ENCODE data around the gene L3MBTL2.
A peak's percentile ranks its signal among the peaks of the same experiment; 100 is the strongest.
"Not testable (repeated sequence)": the region's sequence is repeated elsewhere in the genome, so short reads cannot be mapped to it uniquely, and the experiment has no call there.

Gene L3MBTL2

GRCh38 chr22:41204992-41205900, at the start of gene L3MBTL2:
Gene L3MBTL2, plus strand, starts transcription at chr22:41205312. Its CDS starts 51 bp downstream, at chr22:41205363.
- Histone ChIP-seq H3K4me2 (peak within 1 kb of the TSS; percentile 89), H3K4me3 (peak within 1 kb of the TSS; percentile 82), H4K20me1 (no peaks in the 10 kb centered on the region), H3K9ac (peak within 1 kb of the TSS; percentile 84), H3K27me3 (no peaks in the 10 kb centered on the region), H3K27ac (peak within 1 kb of the TSS; percentile 84), H3K9me3 (no peaks in the 10 kb centered on the region), H3K4me1 (peaks cover 12% of the 10 kb centered on the region), H3K36me3 (peaks cover 10% of the 10 kb centered on the region)
- no peak for TF ChIP-seq Cebpa-rat (IDR thresholded peaks at IDR 0.05)

- Histone ChIP-seq H4K20me1 (peaks cover 37% of the 10 kb centered on the region), H3K9me3 (no peaks in the 10 kb centered on the region), H3K4me2 (no peak overlapping the region), H3K27ac (no peak overlapping the region), H3K4me3 (no peak overlapping the region), H3K36me3 (peaks cover 100% of the 10 kb centered on the region), H3K9ac (no peak overlapping the region), H3K27me3 (no peaks in the 10 kb centered on the region), H3K4me1 (no peaks in the 10 kb centered on the region)
- no peak for TF ChIP-seq Cebpa-rat (IDR thresholded peaks at IDR 0.05)
These were observed 48.0 kb upstream of the L3MBTL2 start for GRCh38 chr22:41157083-41157482.

- Histone ChIP-seq H3K4me1 (0 out of 2 replicates have a peak, but pooled peaks cover under 1% of the 10 kb centered on the region), H3K9me3 (no peaks in the 10 kb centered on the region), H3K9ac (no peak overlapping the region), H3K27me3 (no peaks in the 10 kb centered on the region), H4K20me1 (peaks cover 40% of the 10 kb centered on the region), H3K4me3 (no peak overlapping the region), H3K27ac (no peak overlapping the region), H3K4me2 (no peak overlapping the region), H3K36me3 (peaks cover 100% of the 10 kb centered on the region)
- TF ChIP-seq Cebpa-rat (IDR thresholded peaks at IDR 0.05) = no peak
These were observed 36.0 kb upstream of the L3MBTL2 start for GRCh38 chr22:41169157-41169556.

GRCh38 chr22:41171996-41172395, 33.1 kb upstream of the L3MBTL2 start:
- Histone ChIP-seq H3K27me3 (no peaks in the 10 kb centered on the region), H3K9me3 (no peaks in the 10 kb centered on the region), H3K36me3 (peaks cover 100% of the 10 kb centered on the region), H3K4me2 (no peak overlapping the region), H3K9ac (no peak overlapping the region), H3K4me3 (no peak overlapping the region), H3K4me1 (peaks cover 23% of the 10 kb centered on the region), H3K27ac (no peak overlapping the region), H4K20me1 (peaks cover 46% of the 10 kb centered on the region)
- TF ChIP-seq Cebpa-rat (IDR thresholded peaks at IDR 0.05) = no peak

GRCh38 chr22:41175546-41175945, 29.6 kb upstream of the L3MBTL2 start:
- Histone ChIP-seq H3K4me3 (no peak overlapping the region), H3K36me3 (peaks cover 92% of the 10 kb centered on the region), H3K4me1 (peaks cover 59% of the 10 kb centered on the region), H3K4me2 (peak overlapping the region; percentile 63), H3K9me3 (no peaks in the 10 kb centered on the region), H4K20me1 (peaks cover 63% of the 10 kb centered on the region), H3K27ac (peak overlapping the region; percentile 33; the same call in 1 of the 2 replicates), H3K27me3 (no peaks in the 10 kb centered on the region), H3K9ac (no peak overlapping the region)
- TF ChIP-seq Cebpa-rat (IDR thresholded peaks at IDR 0.05) = no peak

- no peak for TF ChIP-seq Cebpa-rat (IDR thresholded peaks at IDR 0.05)
- peaks cover 61% of the 10 kb centered on the region for H3K4me1 ChIP-seq
- H3K27ac ChIP-seq = no peak overlapping the region
- H3K4me2 ChIP-seq = no peak overlapping the region
- H3K4me3 ChIP-seq = no peak overlapping the region
- H3K9ac ChIP-seq = no peak overlapping the region
- peaks cover 91% of the 10 kb centered on the region for H3K36me3 ChIP-seq
- H4K20me1 ChIP-seq = peaks cover 59% of the 10 kb centered on the region
- H3K9me3 ChIP-seq = no peaks in the 10 kb centered on the region
- no peaks in the 10 kb centered on the region for H3K27me3 ChIP-seq
These were observed 28.0 kb upstream of the L3MBTL2 start for GRCh38 chr22:41177040-41177621.

- H4K20me1 ChIP-seq = peaks cover 58% of the 10 kb centered on the region
- H3K36me3 ChIP-seq = peaks cover 84% of the 10 kb centered on the region
- peak overlapping the region; percentile 56 for H3K4me2 ChIP-seq
- no peak overlapping the region for H3K4me3 ChIP-seq
- peak overlapping the region; percentile 57 for H3K27ac ChIP-seq
- peaks cover 61% of the 10 kb centered on the region for H3K4me1 ChIP-seq
- no peaks in the 10 kb centered on the region for H3K9me3 ChIP-seq
- H3K9ac ChIP-seq = no peak overlapping the region
- H3K27me3 ChIP-seq = no peaks in the 10 kb centered on the region
- TF ChIP-seq Cebpa-rat (IDR thresholded peaks at IDR 0.05) = no peak
These were observed 27.3 kb upstream of the L3MBTL2 start for GRCh38 chr22:41177622-41178424.

- H3K9me3 ChIP-seq = no peaks in the 10 kb centered on the region
- no peaks in the 10 kb centered on the region for H3K27me3 ChIP-seq
- H3K4me3 ChIP-seq = no peak overlapping the region
- no peak for TF ChIP-seq Cebpa-rat (IDR thresholded peaks at IDR 0.05)
- H3K27ac ChIP-seq = peak overlapping the region; percentile 57
- peak overlapping the region; percentile 4; the same call in 1 of the 2 replicates for H3K9ac ChIP-seq
- H4K20me1 ChIP-seq = peaks cover 53% of the 10 kb centered on the region
- peak overlapping the region; percentile 56 for H3K4me2 ChIP-seq
- peaks cover 61% of the 10 kb centered on the region for H3K4me1 ChIP-seq
- H3K36me3 ChIP-seq = peaks cover 77% of the 10 kb centered on the region
These were observed 26.6 kb upstream of the L3MBTL2 start for GRCh38 chr22:41178425-41178975.

GRCh38 chr22:41180362-41180761, 24.8 kb upstream of the L3MBTL2 start:
- Histone ChIP-seq H4K20me1 (peaks cover 36% of the 10 kb centered on the region), H3K36me3 (peaks cover 59% of the 10 kb centered on the region), H3K4me1 (peaks cover 64% of the 10 kb centered on the region)

More at GRCh38 chr22:41180362-41180761, 24.8 kb upstream of the L3MBTL2 start:
- H3K4me3 ChIP-seq, H3K27me3 ChIP-seq, H3K9me3 ChIP-seq, H3K9ac ChIP-seq: not testable (repeated sequence)
- Histone ChIP-seq H3K4me2 (peak overlapping the region; percentile 57), H3K27ac (0 out of 2 replicates have a peak overlapping the region, but pooled peaks have one; percentile 13)
